ENCODE measurements around the gene FKBP4.

DNA sequence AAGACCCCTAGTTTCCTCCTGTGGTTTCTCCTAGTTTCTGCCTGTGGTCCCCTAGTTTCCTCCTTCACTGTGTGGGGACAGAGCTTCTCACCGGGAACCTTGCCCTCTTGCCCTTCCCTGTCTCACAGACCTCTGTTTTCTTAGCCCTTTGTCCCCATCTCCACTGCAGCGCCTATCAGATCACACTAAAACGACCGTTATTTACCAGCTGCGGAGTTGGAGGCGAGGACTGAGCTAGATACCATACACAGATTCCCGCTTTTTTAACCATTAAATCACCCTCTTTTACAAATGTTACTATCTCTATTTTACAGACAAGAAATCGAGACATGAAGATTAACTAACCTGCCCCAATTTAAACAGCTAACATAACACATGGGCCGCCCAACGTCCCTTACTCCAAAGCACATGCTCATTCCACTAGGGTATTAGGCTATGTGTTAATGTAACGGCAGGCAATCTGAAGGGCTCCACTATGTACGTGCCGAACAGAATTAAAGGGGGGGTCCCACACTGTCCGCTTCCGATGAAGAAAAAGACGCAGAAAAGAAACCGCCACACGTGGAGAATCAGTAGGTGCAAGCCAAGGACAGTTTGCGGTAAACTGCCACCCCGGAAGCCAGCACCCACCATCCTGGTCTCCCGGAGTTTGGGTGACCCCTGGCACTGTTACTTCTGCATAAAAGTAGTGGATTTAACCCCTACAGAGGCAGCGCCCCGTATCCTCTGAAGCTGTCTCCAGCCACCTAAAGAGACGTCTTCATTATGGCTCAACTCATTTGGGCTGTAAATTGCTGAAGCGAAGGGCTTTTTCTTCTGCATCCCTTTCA lies 1.9 kb upstream of the FKBP4 start:
- TF ChIP-seq CTCF (IDR thresholded peaks at IDR 0.05; ENCODE audit: borderline replicate concordance, extremely low read depth, low read length, poor library complexity, severe bottlenecking) (no peak), EZH2 (IDR thresholded peaks at IDR 0.05; ENCODE audit: borderline replicate concordance, low read depth, low read length, severe bottlenecking) (no peak)
